RWPE2 (cell line): Measurements from ENCODE around the gene POU2F1.
"Not testable (repeated sequence)": the region's sequence is repeated elsewhere in the genome, so short reads cannot be mapped to it uniquely, and the experiment has no call there.

ENCODE experiments used
- ATAC-seq: fragments of 200-7000 bp; cut with Tn5 transposase; 3 replicates; pipeline ENCODE4 v1.9.1; 2021; ENCODE audit warnings: low read depth
- DNase-seq: peaks from one replicate; pipeline ENCODE4 v3.0.0-alpha.2; 2020; ENCODE audit warnings: low spot score
- H3K27ac ChIP-seq: fragments of 450-650 bp; 2 replicates; pipeline ENCODE4 v1.5.1; 2017; ENCODE audit warnings: mild to moderate bottlenecking; ENCODE audit not compliant: poor library complexity, severe bottlenecking
- H3K27me3 ChIP-seq: fragments of 250-450 bp; sonication (Bioruptor Pico); 2 replicates; pipeline ENCODE4 v1.5.1; 2021; ENCODE audit warnings: mild to moderate bottlenecking, moderate library complexity; ENCODE audit not compliant: insufficient read depth, poor library complexity, severe bottlenecking
- H3K36me3 ChIP-seq: fragments of 250-450 bp; sonication (Bioruptor Pico); 2 replicates; pipeline ENCODE4 v1.5.1; 2020; ENCODE audit warnings: low read depth, mild to moderate bottlenecking, moderate library complexity
- H3K4me1 ChIP-seq: fragments of 250-450 bp; sonication (Bioruptor Pico); 2 replicates; pipeline ENCODE4 v1.5.1; 2021; ENCODE audit warnings: mild to moderate bottlenecking, moderate library complexity; ENCODE audit not compliant: insufficient read depth, poor library complexity, severe bottlenecking
- H3K4me3 ChIP-seq: fragments of 250-450 bp; sonication (Bioruptor Pico); 2 replicates; pipeline ENCODE4 v1.5.1; 2021; ENCODE audit warnings: mild to moderate bottlenecking, moderate library complexity; ENCODE audit not compliant: severe bottlenecking
- H3K9me3 ChIP-seq: fragments of 250-450 bp; sonication (Bioruptor Pico); 2 replicates; pipeline ENCODE4 v1.5.1; 2021; ENCODE audit warnings: mild to moderate bottlenecking, moderate library complexity; ENCODE audit not compliant: severe bottlenecking
- TF ChIP-seq, protein P1 (sequence below): fragments of 450-650 bp; IDR thresholded peaks from one replicate; pipeline ENCODE4 v1.5.1; 2017; ENCODE audit warnings: mild to moderate bottlenecking, moderate library complexity; ENCODE audit not compliant: poor library complexity, severe bottlenecking

The POU2F1 gene

DNA sequence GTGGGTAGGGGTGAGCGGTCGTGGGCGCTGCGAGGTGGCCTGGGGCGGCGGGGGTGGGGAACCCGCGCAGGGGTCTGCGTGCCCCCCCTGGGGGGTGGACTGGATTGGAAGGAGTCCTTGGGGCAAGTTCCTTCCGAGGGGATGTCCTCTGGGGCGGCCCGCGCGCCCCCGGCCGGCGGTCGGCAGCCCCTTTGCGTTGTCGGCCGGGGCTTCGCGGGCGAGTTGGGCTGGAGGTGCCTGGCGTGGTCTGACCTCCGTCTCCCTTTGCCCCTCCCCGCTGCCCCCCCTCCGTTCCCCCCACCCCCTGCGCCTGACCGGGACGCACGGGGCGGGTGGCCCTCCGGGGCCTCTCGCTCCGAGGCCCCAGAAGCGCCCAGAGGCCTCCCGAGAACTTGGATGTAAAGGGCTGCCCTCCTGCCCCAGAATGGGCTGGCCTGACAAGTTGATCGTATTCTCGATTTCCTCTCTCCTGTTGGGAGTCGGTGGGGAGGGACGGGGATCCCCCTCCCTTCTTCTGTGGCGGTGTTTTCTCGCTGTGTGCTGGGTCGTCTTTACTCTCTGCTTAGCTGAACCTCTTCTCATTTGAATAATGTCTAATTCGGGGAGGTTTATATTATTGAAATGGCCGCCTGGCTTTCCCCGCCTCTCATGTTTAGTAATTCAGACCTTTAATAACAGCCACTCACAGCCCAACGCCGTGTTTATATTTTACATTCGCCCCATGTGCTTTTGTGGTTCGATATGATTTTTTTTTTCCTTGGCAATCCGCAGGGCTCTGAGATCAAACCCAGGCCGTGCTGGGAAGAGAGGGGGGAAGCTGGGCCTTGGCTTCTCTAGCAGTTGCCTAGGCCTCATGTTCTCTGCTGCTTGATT, 1.3 kb downstream of the POU2F1 start:
- Histone ChIP-seq H3K4me1 (peaks cover 23% of the 10 kb centered on the region), H3K36me3 (no peaks in the 10 kb centered on the region), H3K27ac (peak overlapping the region; percentile 86), H3K9me3 (no peaks in the 10 kb centered on the region), H3K4me3 (peak overlapping the region; percentile 60), H3K27me3 (no peaks in the 10 kb centered on the region)
- DNase-seq (peak; percentile 54), ATAC-seq (peak; percentile 56)
- TF ChIP-seq, protein P1, sequence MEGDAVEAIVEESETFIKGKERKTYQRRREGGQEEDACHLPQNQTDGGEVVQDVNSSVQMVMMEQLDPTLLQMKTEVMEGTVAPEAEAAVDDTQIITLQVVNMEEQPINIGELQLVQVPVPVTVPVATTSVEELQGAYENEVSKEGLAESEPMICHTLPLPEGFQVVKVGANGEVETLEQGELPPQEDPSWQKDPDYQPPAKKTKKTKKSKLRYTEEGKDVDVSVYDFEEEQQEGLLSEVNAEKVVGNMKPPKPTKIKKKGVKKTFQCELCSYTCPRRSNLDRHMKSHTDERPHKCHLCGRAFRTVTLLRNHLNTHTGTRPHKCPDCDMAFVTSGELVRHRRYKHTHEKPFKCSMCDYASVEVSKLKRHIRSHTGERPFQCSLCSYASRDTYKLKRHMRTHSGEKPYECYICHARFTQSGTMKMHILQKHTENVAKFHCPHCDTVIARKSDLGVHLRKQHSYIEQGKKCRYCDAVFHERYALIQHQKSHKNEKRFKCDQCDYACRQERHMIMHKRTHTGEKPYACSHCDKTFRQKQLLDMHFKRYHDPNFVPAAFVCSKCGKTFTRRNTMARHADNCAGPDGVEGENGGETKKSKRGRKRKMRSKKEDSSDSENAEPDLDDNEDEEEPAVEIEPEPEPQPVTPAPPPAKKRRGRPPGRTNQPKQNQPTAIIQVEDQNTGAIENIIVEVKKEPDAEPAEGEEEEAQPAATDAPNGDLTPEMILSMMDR, result no peak

DNA sequence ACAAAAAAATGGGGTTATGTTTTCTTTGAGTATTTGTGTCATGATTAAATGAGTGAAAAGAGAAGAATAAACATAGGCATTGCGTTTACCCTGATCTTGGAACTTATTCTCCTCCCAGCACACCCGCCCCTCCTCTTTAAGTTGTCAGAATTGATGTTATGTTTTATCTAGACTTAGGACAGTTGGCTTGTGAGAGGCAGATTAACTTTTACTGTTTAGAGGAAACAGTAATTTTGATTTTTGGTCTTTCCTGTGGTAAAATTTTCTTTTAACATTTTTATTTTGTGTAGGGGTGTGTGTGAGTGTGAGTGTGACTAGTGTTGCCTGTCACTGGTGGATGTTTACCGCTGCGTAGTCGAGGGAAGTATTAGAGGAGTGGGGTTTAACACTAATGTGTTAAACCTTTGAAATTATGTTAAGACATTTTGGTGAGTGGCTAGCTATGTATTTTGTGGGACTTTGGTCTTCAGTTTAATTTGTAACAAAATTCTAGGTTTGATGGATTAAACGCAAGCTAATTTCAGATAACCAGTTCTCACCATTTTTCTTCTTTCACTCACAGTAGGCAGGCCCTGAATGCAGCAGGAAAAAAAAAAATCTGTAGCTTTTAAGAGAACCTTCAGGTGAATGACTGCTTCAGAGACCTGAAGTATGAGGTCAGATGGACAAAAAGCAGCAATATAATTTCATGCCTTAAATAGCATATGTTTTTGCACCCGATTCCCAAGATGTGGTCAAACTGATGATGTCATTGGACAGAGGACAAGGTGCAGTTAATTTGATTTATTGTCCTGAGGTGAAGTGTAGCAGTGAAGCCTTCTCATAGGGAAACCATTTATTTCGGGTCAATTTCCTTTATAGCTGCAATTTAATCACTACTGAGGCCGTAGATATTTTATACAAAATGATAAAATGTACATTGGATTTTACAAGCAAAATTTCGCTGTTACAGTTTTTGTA, 2.7 kb downstream of the POU2F1 start:
- Histone ChIP-seq H3K36me3 (no peaks in the 10 kb centered on the region), H3K4me3 (no peak overlapping the region), H3K9me3 (no peaks in the 10 kb centered on the region), H3K27ac (peak overlapping the region; percentile 86), H3K27me3 (no peaks in the 10 kb centered on the region), H3K4me1 (peaks cover 36% of the 10 kb centered on the region)
- DNase-seq (no peak), ATAC-seq (no peak)
- TF ChIP-seq, protein P1, result no peak

DNA sequence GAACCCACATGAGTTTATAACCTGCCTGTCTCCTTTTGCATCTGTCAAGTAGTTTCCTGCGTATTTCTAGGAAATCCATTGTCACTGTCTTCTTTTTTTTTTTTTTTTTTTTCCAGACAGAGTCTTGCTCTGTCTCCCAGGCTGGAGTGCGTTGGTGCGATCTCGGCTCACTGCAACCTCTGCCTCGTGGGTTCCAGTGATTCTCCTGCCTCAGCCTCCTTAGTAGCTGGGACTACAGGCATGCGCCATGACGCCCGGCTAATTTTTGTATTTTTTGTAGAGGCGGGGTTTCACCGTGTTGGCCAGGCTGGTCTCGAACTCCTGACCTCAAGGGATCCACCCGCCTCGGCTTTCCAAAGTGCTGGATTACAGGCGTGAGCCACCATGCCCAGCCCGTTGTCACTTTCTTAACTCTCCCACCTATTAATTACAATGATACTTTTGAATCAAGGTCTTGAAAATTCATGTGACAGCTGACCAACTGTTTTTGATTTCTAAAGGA, 4.1 kb downstream of the POU2F1 start:
- not testable (repeated sequence) for H3K4me3 ChIP-seq, DNase-seq, H3K27me3 ChIP-seq, H3K27ac ChIP-seq, ATAC-seq, H3K9me3 ChIP-seq, H3K36me3 ChIP-seq
- peaks cover 33% of the 10 kb centered on the region for H3K4me1 ChIP-seq

DNA sequence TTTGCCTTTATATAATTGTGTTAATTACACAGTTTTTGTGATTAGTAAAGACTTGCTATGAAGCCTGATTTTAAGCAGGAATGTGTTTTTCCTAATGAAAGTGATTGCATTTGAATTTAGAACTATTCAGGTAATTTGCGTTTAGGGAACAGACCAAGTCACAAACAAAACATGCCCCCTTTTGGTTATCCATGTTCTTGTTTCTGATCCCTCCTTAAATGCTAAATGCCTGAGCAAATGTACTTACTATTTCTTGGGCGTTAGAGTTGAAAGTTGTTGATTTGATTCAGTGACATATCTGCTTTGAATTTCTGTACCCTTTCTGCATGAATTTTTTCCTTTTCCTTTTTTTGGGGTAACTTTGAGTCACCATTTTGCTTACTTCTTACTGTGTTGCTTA, 5.2 kb downstream of the POU2F1 start:
- DNase-seq (no peak), ATAC-seq (no peak)
- H3K4me1 ChIP-seq, result peaks cover 33% of the 10 kb centered on the region
- H3K36me3 ChIP-seq, result no peaks in the 10 kb centered on the region
- no peak overlapping the region for H3K27ac ChIP-seq
- no peaks in the 10 kb centered on the region for H3K9me3 ChIP-seq
- TF ChIP-seq, protein P1, result no peak
- H3K4me3 ChIP-seq, result no peak overlapping the region
- H3K27me3 ChIP-seq, result no peaks in the 10 kb centered on the region

DNA sequence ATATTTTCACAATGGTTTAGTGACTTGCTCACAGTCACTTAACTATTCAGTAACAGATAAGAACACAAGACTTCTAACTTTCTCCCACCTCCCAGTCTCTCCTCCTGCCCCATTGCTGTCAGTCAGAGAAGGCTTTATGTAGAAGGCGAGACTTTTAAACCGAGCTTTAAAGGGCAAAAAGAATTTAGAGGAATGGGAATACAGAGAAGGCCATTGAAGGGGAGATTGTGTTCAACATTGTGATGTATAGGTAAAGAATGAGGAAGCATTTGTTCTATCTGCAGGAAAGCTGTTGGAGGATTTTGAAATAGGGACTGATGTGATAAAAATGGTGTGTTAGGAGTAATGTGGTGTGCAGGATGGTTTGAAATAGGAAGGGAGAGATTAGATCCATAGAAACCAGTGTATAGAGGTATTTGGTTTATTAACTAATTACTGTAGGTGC, 7.3 kb downstream of the POU2F1 start:
- Histone ChIP-seq H3K9me3 (no peaks in the 10 kb centered on the region), H3K27ac (no peak overlapping the region), H3K36me3 (no peaks in the 10 kb centered on the region), H3K4me1 (peaks cover 27% of the 10 kb centered on the region), H3K27me3 (no peaks in the 10 kb centered on the region), H3K4me3 (no peak overlapping the region)
- no peak for DNase-seq
- TF ChIP-seq, protein P1, result no peak
- peak; percentile 31; the same call in 1 of the 3 replicates for ATAC-seq
